Fibroblast of villous mesenchyme (primary cell): Measurements from ENCODE around the gene SLIT2. TPM values are rescaled to one million over a fixed set of nuclear protein-coding genes. Genes with fewer than 3 reads are reported as not detected.
A peak's percentile ranks its signal among the peaks of the same experiment; 100 is the strongest.

ENCODE experiments used
- DNase-seq: peaks from one replicate; pipeline ENCODE4 v3.0.0-alpha.2; 2010; ENCODE audit warnings: low read depth
- H3K4me3 ChIP-seq: 2 replicates; pipeline ENCODE4 v1.5.1; 2011; ENCODE audit warnings: low read depth, mild to moderate bottlenecking, low read length
- total RNA-seq: library from RNA; depleted of rRNA; stranded (reverse); fragments of >200 nt; gene quantifications from 2 replicates; pipeline ENCODE4 v1.2.3, GENCODE V29; 2012
- TF ChIP-seq, protein P1 (sequence below): IDR thresholded peaks from 2 replicates; pipeline ENCODE4 v1.5.1; 2012; ENCODE audit warnings: low read depth, mild to moderate bottlenecking, low read length; ENCODE audit not compliant: insufficient read depth

Gene SLIT2
- total RNA-seq, 1 donor: 20.7 TPM

DNA sequence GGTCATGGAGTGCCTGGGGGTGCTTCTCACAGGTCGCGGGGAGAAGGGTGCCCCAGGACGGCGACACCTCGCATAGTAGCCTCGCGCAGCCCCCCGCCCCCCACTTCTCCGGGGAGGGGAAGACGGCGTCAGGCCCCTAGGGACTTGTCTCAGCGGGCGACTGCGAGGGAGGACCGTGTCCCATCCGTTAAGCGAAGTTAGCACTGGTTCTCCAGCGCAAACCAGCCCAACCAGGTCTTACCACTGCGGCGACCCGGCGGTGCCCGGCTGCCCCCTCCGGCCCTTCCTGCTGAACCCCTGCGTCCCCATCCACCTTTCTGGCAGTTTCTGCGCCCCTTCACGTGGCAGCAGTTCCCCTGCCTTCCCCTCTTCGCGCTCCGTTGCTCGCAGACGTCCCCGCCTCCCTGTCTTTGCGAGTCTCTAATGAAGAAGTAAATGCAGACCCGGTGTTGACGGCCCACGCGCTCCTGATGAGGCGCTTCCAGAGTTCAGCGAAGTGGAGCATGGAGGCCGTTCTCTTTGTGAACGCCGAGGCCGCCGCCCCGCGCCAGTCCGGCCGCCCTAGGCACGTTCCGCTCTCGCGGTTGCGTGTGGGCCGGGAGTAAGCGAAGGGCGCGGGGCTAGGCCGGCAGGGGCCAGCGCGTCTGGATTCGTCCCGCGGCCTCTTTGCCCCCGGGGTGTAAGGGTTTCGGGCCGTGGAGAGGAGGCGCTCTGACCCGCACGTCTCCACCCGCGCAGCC lies 3.0 kb downstream of the SLIT2 start:
- H3K4me3 ChIP-seq: peak overlapping the region; percentile 78
- TF ChIP-seq, protein P1, sequence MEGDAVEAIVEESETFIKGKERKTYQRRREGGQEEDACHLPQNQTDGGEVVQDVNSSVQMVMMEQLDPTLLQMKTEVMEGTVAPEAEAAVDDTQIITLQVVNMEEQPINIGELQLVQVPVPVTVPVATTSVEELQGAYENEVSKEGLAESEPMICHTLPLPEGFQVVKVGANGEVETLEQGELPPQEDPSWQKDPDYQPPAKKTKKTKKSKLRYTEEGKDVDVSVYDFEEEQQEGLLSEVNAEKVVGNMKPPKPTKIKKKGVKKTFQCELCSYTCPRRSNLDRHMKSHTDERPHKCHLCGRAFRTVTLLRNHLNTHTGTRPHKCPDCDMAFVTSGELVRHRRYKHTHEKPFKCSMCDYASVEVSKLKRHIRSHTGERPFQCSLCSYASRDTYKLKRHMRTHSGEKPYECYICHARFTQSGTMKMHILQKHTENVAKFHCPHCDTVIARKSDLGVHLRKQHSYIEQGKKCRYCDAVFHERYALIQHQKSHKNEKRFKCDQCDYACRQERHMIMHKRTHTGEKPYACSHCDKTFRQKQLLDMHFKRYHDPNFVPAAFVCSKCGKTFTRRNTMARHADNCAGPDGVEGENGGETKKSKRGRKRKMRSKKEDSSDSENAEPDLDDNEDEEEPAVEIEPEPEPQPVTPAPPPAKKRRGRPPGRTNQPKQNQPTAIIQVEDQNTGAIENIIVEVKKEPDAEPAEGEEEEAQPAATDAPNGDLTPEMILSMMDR: no peak
- DNase-seq: peak; percentile 35

DNA sequence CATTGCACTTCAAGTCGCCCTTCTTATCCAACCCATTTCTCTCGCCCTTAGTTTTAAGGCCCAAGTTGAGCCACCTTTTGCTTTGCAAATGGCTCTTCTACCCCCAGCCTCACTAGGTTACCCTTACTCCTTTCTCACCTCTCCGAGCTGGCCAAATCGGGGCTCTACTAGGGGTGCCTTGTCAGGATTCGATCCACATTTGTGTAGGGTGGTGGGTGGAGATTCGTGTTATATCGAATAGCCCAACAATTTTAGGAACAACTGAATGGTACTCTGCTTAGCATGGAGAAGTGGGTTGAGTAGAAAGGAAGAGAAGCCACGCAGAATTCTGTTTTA lies 3.5 kb downstream of the SLIT2 start:
- peak overlapping the region; percentile 78 for H3K4me3 ChIP-seq
- TF ChIP-seq, protein P1: no peak
- no peak for DNase-seq

DNA sequence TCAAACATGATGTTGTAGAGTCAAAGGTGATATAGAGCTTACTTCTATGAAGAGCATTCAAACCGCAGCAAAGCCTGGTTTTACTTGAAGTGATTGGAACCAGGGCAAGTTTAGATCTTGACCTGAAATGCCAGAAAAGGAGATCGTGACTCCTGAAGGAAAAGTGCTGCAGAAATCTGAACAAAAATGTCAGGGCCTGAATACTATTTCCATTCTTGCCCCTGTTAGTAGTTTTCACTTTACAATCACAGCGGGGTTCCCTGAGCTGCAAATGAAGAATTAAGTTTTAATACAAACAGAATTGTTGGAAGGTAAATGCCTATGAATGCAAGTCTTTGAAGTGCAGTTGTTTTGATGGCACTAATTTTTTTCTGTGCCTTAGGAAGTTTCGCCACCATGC lies 4.1 kb downstream of the SLIT2 start:
- TF ChIP-seq, protein P1: no peak
- peak overlapping the region; percentile 78 for H3K4me3 ChIP-seq
- DNase-seq: peak; percentile 17

DNA sequence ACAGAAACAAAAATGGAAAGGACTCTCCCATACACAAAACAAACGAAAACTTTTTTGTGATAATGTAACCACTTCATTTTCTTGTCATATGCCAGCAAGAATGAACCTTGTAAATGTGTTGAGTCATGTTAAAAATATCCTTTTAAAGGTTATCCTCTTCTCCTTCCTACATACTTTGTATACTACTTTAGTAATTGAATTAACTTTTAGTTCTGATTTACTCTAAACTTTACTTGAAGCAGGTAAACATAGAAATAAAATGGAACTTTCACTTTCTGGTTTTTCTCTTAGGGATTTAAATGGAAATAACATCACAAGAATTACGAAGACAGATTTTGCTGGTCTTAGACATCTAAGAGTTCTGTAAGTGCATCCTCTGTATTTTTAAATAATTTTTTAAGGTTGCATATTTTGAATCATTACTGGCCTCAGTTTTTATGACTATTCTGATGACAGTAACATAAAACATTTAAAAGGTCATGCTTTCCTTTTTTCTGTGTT lies 4.7 kb downstream of the SLIT2 start:
- peak overlapping the region; percentile 5 for H3K4me3 ChIP-seq
- TF ChIP-seq, protein P1: no peak
- peak; percentile 14 for DNase-seq

DNA sequence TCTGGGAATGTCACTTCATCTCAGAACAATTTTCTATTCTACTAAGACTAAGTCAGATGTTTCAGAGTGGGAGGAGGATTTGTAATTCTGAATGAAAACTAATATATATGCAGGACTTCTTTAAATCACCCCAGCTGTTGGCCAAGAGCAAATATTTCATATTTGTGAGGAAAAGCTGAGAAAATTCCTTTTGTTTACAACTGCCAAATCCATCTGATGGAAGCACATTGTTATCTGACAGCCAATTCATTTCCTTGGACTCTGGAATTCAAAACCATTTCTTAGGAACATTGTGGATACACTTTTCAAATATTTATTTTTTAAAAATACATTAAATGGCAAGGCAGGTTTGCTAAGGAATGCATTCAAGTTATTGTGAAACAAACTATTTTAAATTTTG lies 8.0 kb downstream of the SLIT2 start:
- H3K4me3 ChIP-seq: no peak overlapping the region
- no peak for DNase-seq
- TF ChIP-seq, protein P1: no peak

DNA sequence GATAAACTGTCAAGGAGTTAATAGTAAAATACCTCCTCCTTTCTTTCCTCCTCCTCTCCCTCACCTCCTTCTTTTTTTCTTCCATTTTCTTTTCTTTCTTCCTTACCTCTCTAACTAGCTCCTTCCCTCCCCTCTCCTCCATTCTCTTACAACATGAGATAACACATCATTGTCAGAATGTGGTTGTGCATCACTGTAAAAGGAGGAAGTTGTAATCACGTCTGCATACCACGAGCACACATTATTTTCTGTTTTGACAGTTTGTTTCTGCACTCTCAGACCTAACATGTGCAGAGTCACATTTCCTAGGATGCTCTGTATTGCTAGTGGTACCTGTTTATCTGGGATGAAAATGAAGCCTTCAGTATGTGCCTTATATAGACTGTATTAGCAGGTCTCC lies 9.1 kb downstream of the SLIT2 start:
- no peak overlapping the region for H3K4me3 ChIP-seq
- no peak for DNase-seq
- TF ChIP-seq, protein P1: no peak

DNA sequence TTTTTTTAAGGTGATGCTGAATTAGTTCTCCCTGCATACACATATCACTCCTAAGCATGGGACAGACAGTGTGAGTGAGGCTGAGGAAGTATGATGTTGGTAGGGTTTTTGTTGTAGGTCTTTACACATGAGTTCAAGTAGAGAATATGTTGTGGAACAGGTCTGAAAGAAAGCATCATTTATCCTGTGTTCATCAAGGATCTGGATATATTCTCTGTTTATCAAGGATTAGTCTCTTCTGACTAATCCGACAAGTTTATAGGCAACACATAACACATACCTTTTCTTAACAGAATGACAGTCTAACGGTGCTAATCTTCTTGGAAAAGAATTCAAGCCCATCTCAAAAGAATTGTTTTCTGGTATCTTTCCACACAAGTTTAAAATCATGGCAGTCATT lies 10.5 kb downstream of the SLIT2 start:
- no peak for DNase-seq
- no peak overlapping the region for H3K4me3 ChIP-seq
- TF ChIP-seq, protein P1: no peak
